Fibroblast of skin of left quadriceps (primary cell): ENCODE data around the gene HDAC9.
A peak's percentile ranks its signal among the peaks of the same experiment; 100 is the strongest.
"Not testable (repeated sequence)": the region's sequence is repeated elsewhere in the genome, so short reads cannot be mapped to it uniquely, and the experiment has no call there.

Source experiments
- DNase-seq, 2 experiments: peaks; one replicate each; pipeline ENCODE4 v3.0.0-alpha.2; 2013; ENCODE audit warnings: low read depth in 2 of 2

Gene HDAC9

DNA sequence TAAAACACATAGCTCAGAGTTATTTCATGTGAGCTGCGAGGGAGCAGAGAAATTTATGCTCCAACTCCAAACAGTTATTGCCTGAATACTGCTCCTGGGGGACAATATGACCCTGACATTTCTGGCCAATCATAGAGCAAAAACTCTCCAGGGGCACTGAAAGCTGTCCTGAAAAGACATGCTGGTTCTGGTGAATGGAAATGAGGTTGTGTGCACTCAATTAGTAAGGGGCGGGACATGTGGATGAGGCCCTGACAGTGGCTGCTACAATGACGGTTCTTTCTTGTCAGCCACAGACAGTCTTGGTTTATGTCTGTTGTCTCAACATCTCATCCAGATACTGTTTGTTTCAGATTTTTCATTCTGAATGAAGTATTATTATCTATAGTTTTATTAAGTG lies 470.1 kb downstream of the HDAC9 start:
- no peak for DNase-seq

DNA sequence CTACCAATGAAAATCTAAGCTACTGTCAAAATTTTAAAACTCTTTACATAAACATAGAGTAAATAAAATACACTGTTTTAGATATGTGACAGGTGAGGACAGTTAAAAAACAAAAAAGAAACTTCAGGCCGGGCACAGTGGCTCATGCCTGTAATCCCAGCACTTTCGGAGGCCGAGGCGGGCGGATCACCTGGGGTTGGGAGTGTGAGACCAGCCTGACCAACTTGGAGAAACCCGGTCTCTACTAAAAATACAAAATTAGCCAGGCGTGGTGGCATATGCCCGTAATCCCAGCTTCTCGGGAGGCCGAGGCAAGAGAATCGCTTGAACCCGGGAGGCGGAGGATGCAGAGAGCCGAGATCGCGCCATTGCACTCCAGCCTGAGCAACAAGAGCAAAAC lies 472.2 kb downstream of the HDAC9 start:
- not testable (repeated sequence) for DNase-seq

DNA sequence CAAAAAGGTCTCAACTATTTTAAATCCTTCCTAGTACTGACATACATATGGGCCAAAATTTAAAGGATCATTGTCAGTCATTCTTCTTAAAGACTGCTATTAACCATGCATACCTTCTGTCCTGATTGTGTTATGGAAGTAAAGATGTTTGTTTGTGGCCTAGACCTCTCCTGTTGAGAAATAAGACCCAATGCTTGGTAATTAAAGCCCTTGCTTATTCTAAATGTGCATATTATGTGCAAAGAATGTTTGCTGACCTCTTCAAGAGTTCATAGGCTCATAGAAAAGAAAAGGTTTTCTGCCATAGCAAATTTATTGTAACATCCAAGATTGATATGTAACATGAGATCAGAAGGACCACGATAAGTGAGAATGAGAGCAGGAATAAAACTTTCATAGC lies 476.3 kb downstream of the HDAC9 start:
- DNase-seq: no peak

DNA sequence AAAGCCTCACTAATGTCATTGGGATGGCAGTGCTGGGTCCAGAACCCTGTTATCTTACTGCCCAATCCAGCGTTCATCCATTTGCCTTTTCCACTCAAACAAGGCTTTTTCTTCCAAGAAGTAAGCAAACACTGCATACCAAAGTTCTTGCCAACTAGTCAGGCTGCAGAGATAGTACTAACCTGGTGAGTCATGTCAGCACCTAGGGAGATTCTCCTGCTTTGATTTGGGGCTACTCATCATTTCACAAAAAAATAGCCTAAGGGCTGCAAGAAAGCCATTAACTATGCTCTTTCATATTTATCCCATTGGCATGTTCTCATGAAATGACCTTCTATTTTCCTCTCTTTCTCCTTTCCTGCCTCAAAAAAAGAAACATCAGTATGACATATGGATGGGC lies 479.3 kb downstream of the HDAC9 start:
- peak in 1 of 2 experiments; percentile 35 for DNase-seq

DNA sequence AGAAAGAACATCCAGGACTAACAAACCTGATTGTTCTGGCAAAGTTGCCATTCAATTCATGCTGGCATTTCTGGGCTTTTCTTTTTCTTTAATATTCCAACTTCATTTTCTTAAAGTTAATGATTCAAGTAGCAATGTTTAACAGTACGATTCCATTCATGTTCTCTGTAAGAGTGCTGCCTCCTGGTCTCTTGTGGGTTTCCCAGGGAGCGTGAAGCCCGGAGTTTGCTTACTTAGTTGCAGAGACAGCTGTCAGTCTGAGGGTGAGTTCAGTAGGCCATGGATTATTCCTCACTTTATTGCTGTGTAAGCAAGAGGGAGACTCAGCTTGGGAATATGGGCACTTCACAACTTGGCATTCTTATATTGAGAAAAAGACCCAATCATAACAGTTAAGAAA lies 479.7 kb downstream of the HDAC9 start:
- no peak for DNase-seq

DNA sequence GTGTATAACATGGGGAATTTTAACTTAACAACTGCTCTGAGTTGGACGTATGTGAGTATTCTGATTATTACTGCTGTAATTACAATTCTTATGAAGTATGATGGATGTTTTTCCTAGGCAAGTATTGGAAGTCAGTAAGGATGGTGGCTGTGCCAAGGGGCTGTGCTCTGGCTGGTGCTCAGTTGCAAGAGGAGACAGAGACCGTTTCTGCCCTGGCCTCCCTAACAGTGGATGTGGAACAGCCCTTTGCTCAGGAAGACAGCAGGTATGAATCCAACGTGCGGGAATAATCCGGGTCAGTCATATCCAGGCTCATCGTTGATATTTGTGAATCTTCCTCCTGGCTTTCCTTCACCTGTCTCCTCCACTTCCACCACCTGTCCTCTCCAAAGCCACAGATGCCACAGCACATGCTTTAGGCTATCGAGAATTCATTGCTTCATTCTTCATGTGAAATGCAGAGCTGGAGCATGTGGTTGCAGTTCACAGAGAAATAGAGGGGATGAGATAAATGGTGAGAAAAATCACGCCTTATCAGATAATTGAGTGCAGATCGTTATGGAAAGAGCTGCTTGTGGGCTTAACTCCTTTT lies 480.2 kb downstream of the HDAC9 start:
- no peak for DNase-seq

DNA sequence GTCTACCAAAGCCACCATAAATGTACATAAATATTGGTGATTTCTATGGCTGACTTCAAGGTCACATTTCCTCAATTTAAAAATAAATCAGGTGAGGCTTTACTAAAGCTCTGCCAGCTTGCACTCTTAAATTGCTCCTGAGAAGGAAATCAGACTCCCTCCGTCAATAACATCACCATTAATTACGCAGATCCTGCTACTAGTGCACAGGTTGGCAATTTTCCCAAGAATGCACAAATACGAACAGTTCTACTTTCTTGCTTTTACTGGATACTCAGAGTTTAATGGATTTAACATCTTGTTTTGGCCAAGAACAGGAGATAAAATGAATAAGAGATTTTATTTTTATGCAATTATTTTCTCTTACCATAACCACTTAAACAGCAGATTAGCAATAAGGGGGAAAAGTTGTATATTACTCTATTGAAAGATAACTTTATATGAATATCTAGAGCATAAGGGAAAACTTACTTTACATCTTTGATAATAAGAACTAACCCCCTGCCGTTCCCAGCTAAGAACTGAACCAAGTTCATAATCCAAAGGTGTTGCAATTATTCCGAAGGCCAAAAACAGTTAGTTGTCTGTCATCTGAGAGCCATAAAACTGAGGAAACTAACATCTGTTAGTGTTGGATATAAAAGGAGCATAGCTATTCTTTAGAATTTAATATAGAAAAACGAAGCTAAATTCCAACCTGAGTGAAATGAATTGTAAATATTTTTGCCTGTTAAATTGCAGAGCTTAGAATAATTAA lies 481.3 kb downstream of the HDAC9 start:
- DNase-seq: no peak

DNA sequence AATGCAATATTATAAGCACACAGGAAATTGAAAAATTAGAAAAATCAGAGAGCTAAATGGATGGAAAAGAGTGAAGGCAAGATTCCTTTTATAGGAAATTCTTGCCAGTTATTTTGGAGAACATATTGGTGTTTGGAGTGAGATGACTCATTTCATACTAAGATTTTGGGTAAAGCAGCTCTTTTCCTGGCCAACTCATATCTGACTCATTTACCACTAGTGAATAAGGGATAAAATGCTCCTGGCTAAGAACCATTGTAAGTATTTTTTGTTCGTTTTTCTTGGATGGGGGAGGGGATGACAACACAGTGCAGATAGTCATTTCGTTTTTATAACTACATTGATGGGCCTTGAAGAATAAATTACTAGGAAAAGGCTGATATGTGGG lies 482.6 kb downstream of the HDAC9 start:
- peak; percentile 91 for DNase-seq

DNA sequence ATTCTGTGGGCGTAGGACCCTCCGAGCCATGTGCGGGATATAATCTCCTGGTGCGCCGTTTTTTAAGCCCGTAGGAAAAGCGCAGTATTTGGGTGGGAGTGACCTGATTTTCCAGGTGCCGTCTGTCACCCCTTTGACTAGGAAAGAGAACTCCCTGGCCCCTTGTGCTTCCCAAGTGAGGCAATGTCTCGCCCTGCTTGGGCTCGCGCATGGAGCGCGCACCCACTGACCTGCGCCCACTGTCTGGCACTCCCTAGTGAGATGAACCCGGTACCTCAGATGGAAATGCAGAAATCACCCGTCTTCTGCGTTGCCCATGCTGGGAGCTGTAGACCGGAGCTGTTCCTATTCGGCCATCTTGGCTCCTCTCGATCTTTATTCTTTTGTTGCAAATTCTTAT lies 495.2 kb downstream of the HDAC9 start:
- DNase-seq: not testable (repeated sequence)

DNA sequence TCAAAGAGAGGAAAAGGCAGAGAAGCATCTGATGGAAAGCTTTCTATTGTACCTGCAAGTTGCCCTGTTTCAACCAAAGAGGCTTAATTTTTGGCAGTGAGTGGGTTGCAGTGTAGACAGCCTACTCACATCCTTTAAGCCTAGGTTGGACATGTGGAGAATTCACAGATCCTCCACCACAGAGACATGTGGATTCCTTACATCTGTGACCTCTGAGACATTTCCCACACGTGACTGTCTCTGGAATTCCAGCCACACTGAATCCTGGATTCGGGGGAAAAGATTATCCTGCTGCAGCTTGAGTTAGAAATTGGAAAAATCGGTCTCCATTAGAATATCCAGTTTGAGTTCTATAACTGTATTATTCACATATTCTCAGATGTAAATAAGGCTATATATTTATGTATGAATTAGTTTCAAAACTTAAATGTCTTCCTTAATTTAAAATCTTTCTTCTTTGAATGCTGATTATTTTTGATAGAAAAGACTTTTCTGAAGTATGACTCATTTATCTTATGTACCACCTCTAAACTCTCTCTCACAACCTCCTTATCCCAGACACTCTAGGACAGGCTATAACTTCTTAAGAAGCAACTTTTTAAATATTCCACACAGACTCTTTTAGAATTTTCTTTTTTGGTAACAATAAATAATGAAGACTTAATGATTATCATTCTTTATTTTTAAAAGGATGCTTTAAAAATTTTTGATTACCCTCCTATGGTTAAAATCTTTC lies 498.6 kb downstream of the HDAC9 start:
- peak in 1 of 2 experiments; percentile 42 for DNase-seq

DNA sequence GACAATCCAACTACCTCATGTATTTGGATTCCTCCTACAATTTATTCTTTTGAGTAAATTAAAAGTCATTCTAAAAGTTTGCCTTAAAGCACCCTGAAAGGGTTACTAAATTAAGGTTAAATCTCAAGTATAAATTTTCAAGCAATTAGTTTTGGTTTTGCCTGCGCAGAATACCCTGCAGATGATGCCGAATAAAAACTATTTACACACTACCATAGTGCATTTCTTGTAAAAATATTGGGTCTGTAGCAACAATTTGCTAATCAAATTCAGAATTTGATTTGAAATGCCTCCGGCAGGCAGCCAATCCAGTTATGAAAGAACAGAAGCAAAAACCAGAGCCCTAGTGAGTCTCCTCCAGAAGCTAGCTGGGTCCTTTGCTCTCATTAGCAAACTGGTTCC lies 499.7 kb downstream of the HDAC9 start:
- DNase-seq: no peak

DNA sequence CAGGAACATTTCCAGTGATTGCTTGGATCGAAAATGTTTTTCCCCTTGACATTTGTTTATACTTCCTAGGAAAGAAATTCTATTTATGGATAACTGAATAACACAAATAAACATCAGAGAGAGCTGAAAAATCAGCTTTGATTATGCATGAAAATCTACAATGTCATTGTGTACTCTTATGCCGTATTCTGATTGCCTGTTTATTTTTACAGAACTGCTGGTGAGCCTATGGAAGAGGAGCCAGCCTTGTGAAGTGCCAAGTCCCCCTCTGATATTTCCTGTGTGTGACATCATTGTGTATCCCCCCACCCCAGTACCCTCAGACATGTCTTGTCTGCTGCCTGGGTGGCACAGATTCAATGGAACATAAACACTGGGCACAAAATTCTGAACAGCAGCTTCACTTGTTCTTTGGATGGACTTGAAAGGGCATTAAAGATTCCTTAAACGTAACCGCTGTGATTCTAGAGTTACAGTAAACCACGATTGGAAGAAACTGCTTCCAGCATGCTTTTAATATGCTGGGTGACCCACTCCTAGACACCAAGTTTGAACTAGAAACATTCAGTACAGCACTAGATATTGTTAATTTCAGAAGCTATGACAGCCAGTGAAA lies 500.4 kb downstream of the HDAC9 start:
- no peak for DNase-seq

DNA sequence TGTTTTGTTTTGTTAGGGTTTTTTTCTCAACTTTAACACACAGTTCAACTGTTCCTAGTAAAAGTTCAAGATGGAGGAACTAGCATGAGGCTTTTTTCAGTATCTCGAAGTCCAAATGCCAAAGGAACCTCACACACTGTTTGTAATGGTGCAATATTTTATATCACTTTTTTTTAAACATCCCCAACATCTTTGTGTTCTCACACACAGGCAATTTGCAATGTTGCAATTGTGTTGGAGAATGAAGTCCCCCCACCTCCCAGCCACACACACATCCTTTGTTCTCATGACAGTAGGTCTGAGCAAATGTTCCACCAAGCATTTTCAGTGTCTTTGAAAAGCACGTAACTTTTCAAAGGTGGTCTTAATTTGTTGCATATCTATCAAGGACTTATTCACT lies 501.0 kb downstream of the HDAC9 start:
- no peak for DNase-seq

DNA sequence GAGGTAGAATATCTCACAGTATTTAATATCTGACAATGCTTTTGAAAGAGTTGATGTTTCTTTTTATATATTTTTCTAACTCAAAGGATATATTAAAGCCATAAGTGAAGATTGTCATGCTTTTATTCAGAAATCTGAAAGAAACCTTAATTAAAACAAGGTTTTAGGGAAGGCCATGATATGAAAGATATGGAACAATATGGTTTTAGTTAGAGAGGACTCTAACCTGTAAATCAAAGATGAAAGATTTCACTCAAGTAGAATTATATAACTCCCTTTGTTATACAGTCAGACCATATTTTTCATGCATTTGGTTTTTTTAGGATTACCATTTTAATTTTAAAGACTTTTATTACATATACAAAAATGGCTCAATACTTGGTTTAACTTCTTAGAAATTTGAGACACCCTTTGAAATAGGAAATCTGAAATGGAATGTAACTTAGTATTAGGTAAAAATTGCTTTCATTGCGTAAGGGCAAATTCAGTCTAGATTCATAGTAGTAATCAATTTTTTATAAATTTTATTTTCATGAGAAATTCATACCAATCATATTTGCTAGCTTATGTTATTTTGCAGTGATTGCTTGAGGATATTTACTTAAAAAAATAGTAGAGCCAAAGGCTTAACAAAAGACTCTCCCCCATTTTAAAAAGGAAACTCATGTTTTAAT lies 502.1 kb downstream of the HDAC9 start:
- DNase-seq: no peak

DNA sequence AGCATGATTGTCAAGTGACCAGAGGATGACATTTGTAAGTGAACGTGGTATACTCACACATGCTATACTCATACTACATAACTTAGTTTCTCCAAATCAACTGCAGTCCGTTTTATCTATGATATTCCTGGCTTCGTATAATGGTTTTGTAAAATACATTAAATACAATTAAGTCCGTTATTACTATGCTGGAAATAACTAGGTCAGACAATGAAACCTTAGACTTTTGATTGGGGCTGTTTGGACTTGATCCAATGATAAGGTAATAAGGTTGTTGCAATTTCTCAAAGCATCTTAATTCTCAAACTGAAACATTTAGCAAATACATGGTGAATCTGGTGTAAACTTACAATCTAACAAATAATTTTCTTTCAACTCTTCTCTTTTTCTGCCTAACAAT lies 504.9 kb downstream of the HDAC9 start:
- no peak for DNase-seq

DNA sequence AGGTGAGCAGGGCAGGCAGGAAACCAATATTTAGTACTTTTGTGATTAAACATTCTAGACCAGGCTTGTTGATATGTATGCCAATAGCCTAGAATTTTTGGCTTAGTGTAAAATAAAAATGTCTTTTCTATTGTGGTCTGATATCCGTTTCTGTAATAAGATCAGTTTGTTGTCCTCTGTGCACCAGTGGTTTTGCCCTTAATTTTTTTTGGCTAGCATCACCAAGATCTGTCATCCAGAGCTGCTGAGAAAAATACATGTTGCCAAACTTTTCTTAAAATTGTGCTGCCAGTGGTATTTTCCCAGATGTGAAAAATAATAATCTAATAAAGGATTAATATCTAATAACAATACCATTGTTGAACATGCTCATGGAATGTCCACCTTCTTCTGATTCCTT lies 506.3 kb downstream of the HDAC9 start:
- no peak for DNase-seq

DNA sequence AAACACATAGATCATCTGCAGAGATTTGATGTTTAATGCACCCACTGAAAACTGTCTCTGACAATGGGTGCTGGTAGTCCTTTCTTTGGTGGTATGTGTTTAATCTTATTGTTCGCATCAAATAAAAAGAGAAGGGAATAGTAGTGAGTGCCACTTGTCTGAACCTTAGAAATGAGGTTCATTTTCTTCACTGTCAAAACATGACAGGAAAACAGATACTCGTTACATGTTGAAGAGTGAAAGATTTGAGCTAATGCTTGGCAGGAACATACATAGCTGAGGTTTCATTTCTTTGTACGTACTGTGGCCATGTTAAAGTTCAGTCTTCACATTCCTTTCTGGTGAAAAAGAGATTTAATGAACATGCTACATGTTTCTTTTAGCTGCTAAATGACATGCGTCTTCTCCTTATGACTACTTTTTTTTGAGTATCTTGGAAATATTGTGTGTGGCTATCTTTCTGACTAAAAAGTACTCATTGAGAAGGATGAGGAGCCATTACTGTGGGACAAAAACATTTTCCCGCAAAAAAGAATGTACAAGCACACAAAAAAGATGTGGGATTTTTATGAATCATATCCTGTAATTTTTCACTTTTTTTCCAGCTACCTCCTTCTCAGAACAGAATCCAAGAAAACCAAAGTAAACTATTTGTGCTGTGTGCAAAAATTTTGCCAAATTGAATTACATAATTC lies 513.8 kb downstream of the HDAC9 start:
- peak in 1 of 2 experiments; percentile 55 for DNase-seq

DNA sequence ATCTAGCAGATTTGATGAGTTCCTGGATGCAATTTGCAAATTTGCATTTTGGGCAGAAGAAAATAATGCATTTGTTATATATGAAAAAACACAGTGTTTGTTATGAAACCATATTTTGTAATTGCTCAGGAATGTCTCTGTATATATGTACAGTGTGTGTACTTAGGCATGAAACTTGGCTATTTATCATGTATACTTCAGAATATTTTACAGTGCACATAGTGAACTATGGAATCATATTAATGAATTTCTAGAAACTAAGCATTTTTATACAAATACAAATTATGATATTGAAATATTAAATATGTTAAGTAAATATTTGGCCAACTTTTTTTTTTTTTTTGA lies 514.4 kb downstream of the HDAC9 start:
- DNase-seq: no peak

DNA sequence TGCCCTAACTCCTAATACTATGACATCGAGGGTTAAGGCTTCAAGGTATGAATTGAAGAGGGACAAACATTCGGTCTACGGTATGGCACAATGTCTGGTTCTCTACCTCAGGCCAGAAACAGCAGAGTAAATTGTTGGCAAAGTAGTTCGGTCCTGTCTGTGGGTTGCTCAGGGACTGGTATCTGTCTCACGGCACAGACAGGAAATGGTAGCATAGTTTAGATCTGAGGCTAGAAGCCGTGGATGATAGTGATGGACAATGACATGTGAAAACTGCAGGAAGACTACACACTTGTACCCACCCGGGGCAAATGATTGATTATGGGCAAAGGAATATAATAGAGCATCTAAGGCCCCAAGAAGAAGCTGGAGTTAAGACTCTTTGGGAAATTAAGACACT lies 515.7 kb downstream of the HDAC9 start:
- no peak for DNase-seq

DNA sequence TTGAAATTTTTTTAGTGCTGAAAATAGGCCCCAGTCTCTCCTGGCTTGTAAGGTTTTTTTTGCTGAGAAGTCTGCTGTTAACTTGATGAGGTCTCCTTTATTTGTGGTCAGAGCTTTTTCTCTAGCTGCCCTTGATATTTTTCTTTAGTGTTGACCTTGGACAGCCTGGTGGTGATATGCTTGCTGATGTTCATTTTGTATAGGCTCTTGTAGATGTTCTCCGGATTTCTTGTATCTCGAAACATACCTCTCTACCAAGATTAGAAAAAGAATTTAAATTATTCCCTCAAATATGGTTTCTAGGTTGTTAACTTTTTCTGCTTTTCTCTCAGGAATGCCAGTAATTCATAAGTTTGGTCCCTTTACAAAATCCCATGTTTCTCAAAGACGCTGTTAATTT lies 519.5 kb downstream of the HDAC9 start:
- DNase-seq: no peak

DNA sequence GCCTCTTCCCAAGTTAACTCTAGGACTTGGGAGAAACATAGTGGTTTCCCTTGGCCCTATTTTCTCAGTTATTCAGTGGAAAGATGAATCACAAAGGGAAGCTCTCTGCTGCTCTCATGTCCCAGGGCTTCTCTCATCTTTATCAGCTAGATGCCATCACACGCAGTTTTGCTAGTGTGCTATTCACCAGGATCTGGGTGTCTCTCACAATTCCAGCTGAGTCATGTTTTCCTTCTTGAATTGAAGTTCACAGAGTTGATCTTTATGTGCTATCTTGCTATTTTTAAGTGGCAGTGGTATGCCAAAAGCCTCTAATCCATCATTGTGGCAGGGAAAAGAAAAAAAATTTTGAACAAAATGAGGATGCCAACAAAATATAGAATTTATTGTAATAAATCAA lies 520.6 kb downstream of the HDAC9 start:
- no peak for DNase-seq

DNA sequence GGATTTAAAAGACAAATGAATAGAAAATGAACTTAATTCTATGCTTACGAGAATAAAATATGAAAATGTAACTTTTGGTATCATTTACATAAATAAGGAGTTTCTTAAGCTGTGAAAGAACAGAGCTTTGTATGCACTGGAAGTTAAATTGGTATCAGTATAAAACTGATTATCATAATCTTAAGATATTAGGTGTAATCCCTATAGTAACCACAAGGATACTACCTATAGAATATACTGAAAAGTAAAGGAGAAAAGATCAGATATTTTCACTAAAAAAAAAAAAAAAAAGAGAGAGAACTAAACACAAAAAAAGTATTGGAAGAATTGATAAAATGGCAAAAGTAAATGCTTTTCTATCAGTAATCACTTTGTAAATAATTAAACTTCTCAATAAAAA lies 521.8 kb downstream of the HDAC9 start:
- DNase-seq: no peak
